T-helper 1 cell treated with Interleukin-12 subunit alpha and Interleukin-12 subunit beta and Interleukin-4 antibody, amounts not matched to agents 30 ng/mL and 1 ng/mL, for 36 hours (primary cell): ENCODE measurements around the gene MRTFA. TPM values are rescaled to one million over a fixed set of nuclear protein-coding genes. Genes with fewer than 3 reads are reported as not detected.

Experiments used
- intact Hi-C: fragments of 100-400 bp; cut with micrococcal nuclease; formaldehyde crosslinking; loops from one replicate; pipeline ENCODE4 v1.15.1; 2024
- total RNA-seq: library from RNA; stranded (reverse); gene quantifications from 2 replicates; pipeline ENCODE4 v1.2.3, GENCODE V29; 2022

The MRTFA gene
- total RNA-seq, 1 donor from 2014 or later, result 56.8 TPM

DNA sequence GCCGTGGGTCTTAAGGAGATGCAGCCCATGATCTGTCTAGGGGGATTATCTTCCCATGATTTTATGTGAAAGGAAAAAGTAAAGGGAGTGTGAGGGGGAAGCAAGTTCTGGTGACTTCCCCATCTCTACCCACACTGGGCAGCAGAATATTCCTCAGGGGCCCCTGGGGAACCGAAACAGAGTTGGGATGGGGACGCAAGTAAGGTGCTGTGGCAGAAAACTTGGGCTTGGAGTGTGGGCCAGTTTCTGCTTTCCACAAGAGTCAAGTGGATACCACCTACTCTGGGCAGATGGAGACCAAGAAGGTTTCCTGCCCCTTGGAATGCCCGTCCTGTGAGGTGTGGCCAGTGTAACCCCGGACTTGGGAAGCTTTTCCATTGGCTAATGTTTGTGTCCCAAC is 201.8 kb downstream of the MRTFA start:
- intact Hi-C loops, result no loop called here

DNA sequence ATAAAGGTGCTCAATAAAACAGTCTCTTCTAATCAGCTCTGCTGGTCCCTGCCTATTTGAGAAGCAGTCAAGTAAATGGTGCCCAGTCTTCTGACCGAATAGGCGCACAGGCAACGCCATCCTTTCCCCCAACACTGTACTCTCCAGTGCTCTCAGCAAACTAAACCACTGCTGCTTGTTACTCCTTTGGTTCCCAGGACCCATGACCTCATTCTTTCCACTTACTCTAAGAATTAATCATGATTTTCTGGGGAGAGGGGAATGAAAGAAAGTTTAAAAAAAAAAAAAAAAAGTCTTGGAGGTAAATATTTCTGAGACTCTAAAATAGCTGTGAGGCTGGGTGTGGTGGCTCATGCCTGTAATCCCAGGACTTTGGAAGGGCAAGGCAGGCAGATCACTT is 202.4 kb downstream of the MRTFA start:
- intact Hi-C loops, result no loop called here

DNA sequence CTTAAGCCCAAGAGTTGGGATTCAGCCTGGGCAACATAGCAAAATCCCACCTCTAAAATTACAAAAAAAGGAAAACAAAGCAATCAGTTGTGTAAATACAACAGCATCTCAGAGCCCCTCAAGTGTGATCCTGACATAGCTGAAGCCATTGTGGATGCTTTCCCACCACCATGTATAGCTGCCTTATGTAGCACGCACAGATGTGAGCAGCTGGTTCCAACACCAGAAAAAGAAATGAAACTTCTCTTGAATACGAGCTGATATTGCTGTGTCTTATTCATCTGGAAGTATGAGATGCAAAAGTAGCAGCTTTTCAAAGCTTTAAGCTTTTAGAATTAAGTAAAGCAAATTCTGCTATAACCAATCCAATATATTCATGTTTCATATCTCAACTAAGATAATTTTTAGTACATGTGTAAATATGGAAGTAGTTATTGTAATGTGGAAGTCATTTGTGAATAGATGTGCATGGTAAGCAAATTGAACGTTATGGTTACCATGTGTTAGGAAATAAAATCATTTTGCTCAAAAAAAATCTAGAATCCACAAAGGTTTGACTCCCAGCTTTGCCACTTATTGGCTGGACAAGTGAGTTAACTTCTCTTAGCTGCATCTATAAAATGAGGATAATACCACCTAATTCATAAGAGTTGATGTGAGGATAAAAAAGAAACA is 203.0 kb downstream of the MRTFA start:
- intact Hi-C loops, result no loop called here

DNA sequence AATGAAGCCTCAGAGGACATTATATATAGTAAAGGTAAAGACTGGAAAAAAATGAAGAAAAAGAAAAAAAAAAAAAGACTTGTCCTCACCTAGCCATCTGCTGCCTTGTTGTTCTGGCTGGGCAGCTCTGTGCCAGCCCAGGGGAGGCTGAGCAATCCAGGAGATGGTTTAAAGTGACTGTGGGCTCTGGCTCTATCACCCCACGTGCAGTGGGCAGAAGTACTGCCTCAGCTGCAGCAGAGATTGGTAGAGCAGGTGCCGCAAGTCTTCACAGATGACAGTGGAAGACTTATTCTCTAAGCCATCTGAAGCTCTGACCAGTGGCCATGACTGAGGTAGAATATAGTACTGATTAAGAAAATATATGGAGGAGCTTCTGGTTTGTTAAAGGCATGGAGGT is 203.9 kb downstream of the MRTFA start:
- intact Hi-C loops, result no loop called here

DNA sequence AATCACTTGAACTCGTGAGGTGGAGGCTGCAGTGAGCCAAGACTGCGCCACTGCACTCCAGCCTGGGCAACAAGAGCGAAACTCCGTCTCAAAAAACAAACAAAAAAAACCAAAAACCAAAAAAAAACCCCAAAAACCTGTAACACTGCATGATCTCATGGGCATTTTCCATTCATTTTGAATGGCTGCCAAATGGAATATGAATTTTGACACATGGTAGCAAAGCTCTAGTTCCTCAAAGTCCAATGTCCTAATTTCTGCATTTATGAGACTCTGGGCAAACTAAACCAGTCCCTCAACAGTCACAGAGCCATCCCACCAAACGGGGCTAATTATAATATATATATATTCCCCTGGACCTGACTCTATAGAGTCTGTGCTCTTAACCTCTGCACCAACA is 204.4 kb downstream of the MRTFA start:
- intact Hi-C loops, result no loop called here

DNA sequence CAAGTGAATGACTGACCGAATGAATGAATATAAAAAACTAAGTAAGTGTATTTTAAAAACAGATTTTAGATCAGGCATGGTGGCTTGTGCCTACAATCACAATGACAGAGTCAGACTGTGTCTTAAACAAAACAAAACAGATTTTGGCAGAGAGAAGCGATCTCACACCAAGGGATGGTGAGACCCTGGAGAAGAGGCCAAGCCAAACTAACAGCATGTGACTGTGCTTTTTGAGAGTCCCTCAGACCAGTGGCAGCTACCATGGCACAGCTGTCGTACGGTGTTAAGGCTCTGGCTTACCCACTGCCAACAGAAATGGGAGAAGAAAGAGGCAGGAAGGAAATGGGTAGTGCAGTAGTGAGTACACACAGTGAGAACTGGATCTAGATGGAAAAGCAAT is 205.5 kb downstream of the MRTFA start:
- intact Hi-C loops, result no loop called here

DNA sequence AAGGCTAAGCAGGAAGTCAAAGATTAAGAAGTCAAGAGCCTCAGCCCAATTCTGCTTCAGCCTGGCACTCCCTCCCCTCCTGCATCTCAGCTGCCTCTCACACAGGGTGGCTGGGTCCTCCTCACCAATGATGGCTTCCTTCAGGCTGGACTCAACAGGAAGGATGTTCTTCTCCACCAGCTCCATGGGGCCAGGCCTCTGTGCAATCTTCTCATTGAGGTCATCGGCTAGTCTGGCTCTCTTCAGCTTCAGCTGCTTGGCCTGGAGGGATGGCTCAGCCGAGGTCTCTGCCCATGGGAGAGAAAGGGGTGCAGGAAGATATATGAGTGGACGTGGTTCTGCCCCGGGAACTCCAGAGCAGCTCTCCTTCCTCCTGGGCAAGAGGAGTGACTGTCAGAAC is 207.0 kb downstream of the MRTFA start:
- intact Hi-C loops, result no loop called here

DNA sequence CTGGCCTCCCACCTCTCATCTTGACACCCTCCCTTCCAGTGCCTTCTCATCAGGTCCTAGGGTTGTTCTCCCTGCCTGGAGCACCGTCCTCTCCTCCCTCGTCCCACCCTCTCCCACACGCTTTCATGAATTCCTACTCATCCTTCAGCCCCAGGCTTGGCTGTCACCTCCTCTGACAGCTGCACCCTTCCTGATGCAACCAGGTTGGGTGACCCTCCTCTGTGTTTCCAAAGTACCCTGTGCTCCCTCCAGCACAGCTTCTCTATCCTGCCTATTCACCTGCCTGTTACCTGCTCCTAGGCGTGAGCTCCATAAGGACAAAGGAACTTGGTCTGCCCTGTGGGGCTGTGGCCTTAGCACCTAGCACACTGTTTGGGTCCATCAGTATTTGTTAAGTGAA is 207.7 kb downstream of the MRTFA start:
- intact Hi-C loops, result no loop called here

DNA sequence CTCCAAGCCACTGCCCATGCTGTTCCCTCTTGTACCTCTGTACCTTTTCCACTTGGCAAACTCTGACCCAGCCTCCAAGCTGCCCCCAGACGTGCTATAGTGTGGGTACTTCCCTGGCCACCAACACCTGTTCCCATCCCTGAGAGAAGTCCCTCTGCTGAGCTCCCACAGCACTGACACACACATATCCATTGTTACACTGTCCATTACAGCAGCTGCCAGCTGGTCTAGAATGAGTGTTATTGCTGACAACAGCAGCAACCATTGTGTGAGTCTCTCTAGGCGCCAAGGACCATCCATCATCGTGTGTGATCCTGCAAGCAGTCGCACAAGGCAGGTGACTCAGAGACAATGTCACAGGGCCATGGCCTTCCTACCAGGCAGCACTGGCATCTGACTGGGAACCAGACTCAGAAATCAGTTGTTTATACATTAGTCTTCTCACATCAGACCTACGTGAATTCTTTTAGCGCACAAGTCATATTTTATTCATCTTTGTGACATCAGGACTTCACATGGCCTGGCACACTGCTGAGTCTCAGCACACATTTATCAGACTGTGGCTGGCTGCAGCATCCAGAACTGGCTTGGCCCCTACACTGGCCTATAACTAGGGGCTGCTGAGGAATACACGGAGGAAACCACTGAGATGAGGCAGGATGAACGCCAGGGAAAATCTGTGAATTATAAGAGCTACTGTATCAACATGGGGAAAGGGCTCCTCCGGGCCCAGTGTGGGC is 209.8 kb downstream of the MRTFA start:
- intact Hi-C loops, result no loop called here

DNA sequence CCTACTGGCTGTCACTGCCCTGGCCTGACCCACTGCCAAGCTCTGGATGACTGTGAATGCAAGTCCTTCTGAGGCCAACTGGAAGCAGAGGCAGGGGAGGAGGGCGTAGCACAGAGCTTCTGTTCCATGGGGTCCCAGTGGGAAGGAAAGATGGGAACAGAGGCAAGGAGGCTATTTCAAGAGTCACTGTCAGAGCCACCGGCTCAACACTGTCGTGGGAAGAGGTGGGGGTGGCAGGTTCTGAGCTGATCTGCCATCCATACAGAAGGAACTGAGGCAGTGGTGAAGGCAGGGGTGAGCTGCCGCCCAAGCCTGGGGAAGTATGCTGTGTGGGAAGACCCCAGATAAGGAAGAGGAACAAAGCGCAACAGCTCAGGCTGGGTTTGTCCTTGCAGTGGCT is 211.4 kb downstream of the MRTFA start:
- intact Hi-C loops, result no loop called here

DNA sequence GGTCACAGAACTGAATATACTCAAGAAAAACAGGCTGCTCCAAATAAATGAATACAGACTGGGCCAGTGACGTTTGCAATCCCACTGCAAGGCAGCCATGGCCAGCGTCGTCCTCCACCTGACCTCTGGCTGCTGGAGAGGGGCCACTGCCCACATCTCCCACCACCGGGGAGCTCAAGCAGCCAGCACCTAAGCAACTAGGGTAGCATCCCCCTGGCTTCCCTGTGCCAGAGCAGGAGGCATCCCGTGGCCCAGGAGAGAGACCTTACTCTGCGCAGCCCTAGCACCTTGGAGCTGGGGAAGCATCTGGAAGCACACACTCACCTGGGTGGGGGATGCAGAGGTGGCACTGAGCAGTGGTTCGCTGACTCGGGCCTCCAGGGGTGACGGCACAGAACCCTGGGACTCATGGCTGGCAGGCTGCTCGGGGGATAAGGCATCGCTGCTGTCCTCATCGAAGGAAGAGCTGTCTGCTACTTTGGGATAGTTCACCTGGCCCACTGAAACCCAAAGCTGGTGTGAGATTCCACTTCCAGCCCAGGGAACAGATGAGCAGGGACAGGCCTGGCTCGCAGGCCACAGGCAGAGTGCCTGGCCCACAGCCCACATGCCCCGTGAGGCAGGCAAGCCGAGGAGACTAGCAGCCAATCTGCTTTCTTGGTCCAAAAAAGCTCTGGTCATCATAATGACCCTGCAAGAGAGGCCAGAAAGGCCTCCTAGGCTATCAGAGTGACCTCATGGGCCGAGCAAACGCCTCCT is 212.5 kb downstream of the MRTFA start:
- intact Hi-C loops, result no loop called here

DNA sequence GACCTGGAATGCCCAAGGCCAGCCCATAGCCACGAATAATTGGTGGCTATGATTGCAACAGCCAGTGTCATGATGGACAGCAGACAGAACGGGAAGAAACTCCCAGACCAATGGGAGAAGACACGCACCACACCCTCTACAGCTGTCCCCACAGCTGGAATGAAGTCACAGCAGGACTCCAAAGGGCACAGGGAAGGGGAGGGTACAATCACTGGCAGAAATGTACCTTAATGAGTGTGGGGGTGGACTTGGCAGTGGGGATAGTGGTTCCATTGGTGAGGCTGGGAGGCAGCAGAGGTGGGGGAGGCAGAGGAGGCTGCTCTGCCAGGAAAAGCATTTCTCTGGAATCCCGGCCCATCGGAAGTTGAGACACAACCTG is 213.2 kb downstream of the MRTFA start:
- intact Hi-C loops, result no loop called here

DNA sequence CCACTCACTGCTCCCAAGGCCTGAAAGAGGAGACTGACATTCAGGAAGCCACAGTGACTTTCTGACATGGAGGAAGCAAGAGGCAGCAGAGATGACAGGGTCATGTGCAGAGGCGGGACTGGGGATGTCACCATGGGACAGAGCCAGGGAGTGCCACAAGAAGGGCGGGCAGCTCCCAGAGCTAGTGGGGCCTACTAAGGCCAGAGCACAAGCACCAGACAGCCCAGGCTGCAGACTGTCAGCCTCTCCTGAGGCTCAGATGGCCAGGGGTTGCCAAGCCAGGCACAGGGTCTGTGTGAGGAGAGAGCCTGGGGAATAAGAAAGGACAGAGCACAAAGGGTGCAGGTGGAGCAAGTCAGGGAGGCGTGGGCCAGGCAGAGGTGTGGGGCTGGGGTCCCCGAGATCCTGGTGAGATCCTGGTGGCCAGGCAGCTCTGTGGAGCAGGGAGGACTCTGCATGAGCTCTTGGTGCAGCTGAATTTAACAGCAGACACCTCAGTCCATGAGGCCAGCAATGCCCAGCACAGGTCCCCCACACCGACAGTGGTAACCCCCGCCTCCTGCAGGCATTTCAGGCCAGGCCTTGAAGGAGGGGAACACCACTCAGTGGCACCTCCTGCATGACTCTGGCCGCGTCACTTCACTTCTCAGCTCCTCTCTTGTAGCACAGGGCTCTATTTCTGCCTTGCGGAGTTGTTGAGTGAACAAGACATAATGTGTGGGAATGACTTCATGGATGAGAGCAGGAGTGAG is 213.8 kb downstream of the MRTFA start:
- intact Hi-C loops, result no loop called here

DNA sequence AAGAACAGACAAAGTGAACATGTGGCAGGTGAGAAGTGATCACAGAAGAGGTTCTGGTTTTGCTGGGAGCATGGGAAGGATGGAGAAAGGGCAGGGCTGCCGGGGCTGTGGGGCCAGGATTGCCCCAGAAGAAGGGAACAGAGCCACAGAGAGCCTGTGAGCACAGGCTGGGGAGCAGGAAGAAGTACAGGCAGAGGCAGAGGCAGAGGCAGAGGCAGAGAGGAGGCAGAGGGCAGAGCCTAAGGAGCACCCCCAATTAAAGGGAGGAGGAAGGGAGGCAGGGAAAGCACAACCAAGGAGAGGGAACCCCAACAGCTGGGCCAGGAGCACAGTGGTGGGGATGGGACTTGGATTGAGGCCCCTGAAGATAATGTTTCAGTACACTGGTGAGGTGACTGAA is 214.6 kb downstream of the MRTFA start:
- intact Hi-C loops, result no loop called here

DNA sequence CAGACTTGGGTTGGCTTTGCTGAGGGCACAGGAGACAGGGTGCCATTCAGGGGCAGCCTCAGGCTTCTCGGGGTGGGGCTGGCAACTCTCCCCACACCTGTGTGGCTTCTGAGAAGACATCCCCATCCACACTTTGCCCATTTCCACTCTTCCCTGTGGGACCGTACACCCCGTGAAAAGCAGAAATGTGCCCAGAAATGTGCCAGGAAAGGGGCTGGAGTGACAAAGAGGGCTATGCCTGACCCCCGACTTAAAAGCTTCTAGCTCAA is 215.5 kb downstream of the MRTFA start:
- intact Hi-C loops, result no loop called here

DNA sequence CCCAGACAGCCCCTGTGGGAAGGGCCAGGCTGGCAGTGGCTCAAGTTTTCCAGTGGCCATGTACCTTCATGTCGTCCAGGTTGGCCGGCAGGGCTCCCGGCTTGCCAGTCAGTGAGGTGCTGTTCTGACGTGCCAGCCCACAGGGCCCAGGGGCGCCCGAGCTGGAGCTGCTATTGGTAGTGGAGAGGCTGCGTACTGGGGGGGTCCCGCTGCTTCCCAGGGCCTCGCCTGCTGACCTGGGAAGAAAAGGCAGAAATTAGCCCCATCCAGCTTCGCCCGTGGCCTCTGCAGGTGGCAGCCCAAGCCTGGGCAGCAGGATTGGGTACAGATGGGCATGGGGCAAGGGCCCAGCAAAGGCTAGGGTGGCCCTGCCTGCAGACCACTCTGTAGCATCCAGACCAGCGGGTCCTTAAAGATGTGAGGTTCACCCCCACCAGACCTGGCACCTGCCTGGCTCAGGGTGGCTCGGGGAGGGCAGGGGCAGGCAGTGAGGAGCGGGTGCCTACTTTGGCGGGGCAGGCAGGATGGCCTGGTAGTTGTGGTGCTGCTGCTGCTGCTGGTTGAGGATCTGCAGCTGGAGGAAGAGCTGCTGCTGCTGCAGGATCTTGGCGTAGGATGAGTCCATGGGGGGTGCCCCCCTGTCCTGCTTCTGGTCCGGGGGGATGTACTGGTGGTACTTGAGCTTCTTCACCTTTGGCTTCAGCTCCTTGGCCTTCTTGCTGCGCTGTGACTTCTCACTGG is 216.0 kb downstream of the MRTFA start:
- intact Hi-C loops, result no loop called here

DNA sequence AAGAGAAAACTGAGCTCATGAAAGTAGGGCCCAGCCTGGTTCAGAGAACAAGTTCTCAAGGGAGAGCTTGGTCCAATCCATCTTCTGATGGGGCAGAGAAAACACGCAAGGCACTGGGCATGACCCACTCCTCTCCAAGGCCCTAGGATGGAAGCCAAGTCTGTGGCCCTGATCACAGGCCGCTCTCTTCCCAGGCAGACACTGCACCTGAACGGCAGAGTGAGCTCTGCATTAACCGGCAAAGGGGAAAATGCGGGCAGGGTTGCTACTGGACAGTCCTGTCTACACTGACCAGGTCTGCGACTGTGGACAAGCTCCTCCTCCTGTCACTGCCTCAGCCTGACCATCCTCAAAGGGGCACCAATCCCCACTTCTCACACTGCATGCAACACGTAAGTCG is 216.8 kb downstream of the MRTFA start:
- intact Hi-C loops, result no loop called here

DNA sequence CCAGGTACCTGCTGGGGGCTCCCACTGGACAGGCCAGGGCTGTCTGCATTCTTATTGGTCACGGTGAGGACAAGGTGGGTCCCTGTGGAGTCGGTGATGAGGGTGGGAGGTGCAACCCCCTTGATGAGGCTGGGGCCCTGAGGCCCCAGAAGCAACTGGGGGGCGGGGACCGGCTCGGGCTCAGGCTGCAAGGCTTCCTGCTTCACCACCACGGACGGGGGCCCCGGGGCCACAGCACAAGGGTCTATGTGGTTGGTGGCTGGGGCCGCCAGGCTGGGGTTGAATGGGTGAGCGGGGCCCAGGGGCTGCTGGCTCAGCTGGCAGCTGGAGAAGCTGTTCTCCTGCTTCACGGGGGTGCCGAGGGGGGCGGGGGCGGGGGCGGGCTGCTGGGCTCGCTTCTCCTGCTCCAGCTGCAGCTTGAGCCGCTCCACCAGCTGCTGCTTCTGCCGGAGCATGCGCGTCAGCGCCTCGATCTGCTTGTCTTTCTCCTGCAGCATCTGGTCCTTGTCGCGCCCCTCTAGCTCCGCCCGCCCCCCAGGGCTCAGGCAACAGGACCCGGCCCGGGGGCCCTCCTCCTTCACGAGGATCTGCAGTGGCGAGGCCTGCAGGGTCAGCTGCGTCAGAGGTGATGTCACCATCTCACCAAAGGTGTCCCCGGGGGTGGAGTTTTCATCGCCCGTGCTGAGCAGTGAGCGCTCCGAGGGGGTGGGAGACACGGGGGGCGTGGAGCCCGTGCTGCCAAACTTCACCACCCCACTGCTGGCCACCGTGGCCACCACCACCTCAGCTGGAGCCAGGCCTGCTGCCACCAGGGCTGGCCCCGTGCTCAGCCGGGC is 217.9 kb downstream of the MRTFA start:
- intact Hi-C loops, result no loop called here

DNA sequence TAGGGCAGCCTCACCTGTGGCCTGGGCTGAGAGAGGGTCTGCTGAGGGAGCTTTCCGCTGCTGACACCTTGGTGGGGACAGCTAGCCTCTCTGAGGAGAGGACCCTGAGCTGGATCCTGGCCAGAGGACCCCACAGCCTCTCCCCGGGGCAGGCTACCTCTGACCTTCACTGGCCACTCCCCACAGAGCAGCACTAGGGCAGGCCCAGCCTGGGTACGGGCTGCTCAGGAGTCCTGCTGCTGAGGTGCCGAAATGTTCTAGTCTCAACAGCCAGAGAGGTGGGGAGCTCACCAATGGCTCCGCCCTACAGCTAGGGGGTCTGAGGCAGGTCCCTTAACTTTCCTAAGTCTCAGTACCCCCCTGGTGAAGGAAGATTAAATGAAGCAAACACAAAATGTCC is 218.6 kb downstream of the MRTFA start:
- intact Hi-C loops, result no loop called here

DNA sequence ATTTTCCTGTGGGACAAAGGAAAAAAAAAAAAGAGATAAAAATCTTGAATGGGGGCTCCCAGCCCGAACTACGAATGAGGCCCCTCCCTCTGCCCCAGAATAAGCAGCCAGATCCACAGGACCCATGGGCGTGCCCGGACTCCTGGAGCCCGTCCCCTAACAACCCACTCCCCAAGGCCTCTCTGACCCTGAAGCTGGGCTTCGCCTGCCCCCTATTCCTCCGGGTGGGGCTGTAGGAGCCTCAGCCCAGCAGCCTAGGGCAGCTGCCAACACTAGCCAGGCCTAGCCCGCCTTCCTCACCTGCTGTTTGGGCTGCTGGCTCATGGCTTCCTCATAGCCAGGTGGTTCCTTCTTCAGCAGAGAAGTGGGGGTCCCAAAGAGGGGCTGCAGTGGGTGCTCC is 219.5 kb downstream of the MRTFA start:
- intact Hi-C loops, result no loop called here

DNA sequence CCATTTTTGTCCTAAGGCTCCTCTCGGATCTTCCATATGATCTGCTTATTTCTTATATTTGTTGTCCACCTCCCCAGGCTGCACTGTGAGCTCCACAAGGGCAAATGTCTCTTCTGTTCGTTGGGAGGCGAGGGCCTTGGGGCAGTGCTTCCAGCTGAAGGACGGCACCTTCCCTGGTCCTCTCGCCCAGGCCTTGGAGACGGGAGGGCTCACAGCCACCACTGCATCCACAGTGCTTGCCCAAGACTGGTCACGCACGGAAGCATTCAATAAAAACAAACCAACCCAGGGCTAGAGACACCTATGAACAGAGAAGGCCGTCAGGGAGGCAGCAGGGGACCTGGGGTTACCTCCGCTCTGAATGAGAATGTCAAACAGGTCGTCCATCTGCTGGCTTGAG is 219.9 kb downstream of the MRTFA start:
- intact Hi-C loops, result no loop called here
